HL-60 (cell line): ENCODE results near the gene FSTL4.
"Not testable (repeated sequence)": the region's sequence is repeated elsewhere in the genome, so short reads cannot be mapped to it uniquely, and the experiment has no call there.

Source experiments
- DNase-seq, 2 experiments: peaks; one replicate each; pipeline ENCODE4 v3.0.0-alpha.2; 2010 to 2020; ENCODE audit warnings: low read depth in 1 of 2, low spot score in 1 of 2
- H3K27ac ChIP-seq: fragments of 250-450 bp; sonication (Bioruptor Pico); replicated peaks from 2 replicates; pipeline ENCODE4 v1.5.1; 2020; ENCODE audit warnings: mild to moderate bottlenecking, moderate library complexity
- H3K27me3 ChIP-seq: fragments of 250-450 bp; sonication (Bioruptor Pico); 2 replicates; pipeline ENCODE4 v1.5.1; 2021; ENCODE audit warnings: mild to moderate bottlenecking, moderate library complexity; ENCODE audit not compliant: insufficient read depth, poor library complexity, severe bottlenecking
- H3K4me3 ChIP-seq: replicated peaks from 2 replicates; pipeline ENCODE4 v1.5.1; 2011; ENCODE audit warnings: mild to moderate bottlenecking, control low read depth, low read length; ENCODE audit not compliant: insufficient read depth
- GABPA ChIP-seq: IDR thresholded peaks from 2 replicates; pipeline ENCODE4 v1.6.1; 2012; ENCODE audit warnings: low read depth
- POLR2AphosphoS5 ChIP-seq: IDR thresholded peaks from 2 replicates; pipeline ENCODE4 v1.6.1; 2012; ENCODE audit warnings: low read depth
- SPI1 ChIP-seq: IDR thresholded peaks from 2 replicates; pipeline ENCODE4 v1.6.1; 2012; ENCODE audit warnings: low read depth, mild to moderate bottlenecking, borderline replicate concordance
- TF ChIP-seq, protein P1 (sequence below): IDR thresholded peaks from 2 replicates; pipeline ENCODE4 v1.6.1; 2012; ENCODE audit warnings: low read depth; ENCODE audit not compliant: insufficient replicate concordance
- TF ChIP-seq, protein P2 (sequence below): IDR thresholded peaks from one replicate; pipeline ENCODE4 v1.5.1; 2011; ENCODE audit warnings: low read length, control low read depth, inconsistent platforms; ENCODE audit not compliant: insufficient read depth

Gene FSTL4

DNA sequence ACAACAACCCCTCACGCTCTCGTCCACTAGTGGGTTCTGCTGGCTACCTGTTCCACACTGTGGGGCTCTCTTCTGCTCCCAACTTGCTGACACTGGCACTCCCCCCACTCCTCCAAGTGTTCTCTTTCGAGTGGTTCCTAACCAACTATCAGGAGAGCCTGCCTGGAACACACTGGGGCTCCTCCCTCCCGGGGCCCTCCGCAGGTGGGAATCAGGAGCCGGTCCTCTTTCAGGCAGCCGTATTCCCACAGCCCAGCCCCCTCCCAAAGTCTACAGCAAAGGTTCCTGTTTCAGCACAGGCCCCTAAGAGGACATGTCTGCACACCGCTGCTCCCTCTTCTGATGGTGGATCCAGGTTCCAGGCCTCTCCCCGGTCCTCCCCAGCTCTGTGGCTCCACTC is 165.9 kb downstream of the FSTL4 start:
- no peak for DNase-seq
- TF ChIP-seq GABPA = no peak
- no peak for TF ChIP-seq SPI1
- TF ChIP-seq, protein P1, sequence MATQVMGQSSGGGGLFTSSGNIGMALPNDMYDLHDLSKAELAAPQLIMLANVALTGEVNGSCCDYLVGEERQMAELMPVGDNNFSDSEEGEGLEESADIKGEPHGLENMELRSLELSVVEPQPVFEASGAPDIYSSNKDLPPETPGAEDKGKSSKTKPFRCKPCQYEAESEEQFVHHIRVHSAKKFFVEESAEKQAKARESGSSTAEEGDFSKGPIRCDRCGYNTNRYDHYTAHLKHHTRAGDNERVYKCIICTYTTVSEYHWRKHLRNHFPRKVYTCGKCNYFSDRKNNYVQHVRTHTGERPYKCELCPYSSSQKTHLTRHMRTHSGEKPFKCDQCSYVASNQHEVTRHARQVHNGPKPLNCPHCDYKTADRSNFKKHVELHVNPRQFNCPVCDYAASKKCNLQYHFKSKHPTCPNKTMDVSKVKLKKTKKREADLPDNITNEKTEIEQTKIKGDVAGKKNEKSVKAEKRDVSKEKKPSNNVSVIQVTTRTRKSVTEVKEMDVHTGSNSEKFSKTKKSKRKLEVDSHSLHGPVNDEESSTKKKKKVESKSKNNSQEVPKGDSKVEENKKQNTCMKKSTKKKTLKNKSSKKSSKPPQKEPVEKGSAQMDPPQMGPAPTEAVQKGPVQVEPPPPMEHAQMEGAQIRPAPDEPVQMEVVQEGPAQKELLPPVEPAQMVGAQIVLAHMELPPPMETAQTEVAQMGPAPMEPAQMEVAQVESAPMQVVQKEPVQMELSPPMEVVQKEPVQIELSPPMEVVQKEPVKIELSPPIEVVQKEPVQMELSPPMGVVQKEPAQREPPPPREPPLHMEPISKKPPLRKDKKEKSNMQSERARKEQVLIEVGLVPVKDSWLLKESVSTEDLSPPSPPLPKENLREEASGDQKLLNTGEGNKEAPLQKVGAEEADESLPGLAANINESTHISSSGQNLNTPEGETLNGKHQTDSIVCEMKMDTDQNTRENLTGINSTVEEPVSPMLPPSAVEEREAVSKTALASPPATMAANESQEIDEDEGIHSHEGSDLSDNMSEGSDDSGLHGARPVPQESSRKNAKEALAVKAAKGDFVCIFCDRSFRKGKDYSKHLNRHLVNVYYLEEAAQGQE = no peak
- TF ChIP-seq POLR2AphosphoS5 = no peak
- TF ChIP-seq, protein P2, sequence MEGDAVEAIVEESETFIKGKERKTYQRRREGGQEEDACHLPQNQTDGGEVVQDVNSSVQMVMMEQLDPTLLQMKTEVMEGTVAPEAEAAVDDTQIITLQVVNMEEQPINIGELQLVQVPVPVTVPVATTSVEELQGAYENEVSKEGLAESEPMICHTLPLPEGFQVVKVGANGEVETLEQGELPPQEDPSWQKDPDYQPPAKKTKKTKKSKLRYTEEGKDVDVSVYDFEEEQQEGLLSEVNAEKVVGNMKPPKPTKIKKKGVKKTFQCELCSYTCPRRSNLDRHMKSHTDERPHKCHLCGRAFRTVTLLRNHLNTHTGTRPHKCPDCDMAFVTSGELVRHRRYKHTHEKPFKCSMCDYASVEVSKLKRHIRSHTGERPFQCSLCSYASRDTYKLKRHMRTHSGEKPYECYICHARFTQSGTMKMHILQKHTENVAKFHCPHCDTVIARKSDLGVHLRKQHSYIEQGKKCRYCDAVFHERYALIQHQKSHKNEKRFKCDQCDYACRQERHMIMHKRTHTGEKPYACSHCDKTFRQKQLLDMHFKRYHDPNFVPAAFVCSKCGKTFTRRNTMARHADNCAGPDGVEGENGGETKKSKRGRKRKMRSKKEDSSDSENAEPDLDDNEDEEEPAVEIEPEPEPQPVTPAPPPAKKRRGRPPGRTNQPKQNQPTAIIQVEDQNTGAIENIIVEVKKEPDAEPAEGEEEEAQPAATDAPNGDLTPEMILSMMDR = no peak
- no peaks in the 10 kb centered on the region for H3K27me3 ChIP-seq
- H3K4me3 ChIP-seq = no peak overlapping the region
- no peak overlapping the region for H3K27ac ChIP-seq

DNA sequence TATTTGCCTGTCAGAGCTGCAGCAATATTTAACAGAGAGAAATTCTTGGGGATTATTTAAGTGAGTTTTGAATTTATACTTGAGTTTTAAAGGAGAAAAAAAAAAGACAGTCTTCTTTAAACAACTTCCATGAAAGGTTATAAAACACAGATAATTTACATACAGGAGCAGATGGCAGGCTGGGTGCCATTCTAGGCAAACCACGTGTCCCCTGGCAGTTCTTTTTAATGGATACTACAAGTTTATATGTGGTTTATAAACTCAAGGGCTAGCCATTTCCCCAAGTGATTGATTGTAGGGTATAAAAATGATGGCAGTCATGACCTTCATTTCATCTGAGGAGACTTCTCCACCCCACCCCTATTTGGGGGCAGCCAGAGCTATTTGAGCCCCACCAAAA is 166.6 kb downstream of the FSTL4 start:
- no peak overlapping the region for H3K27ac ChIP-seq
- H3K27me3 ChIP-seq = no peaks in the 10 kb centered on the region
- TF ChIP-seq SPI1 (no peak), GABPA (no peak), POLR2AphosphoS5 (no peak)
- TF ChIP-seq, protein P1 = no peak
- TF ChIP-seq, protein P2 = no peak
- no peak for DNase-seq
- no peak overlapping the region for H3K4me3 ChIP-seq

DNA sequence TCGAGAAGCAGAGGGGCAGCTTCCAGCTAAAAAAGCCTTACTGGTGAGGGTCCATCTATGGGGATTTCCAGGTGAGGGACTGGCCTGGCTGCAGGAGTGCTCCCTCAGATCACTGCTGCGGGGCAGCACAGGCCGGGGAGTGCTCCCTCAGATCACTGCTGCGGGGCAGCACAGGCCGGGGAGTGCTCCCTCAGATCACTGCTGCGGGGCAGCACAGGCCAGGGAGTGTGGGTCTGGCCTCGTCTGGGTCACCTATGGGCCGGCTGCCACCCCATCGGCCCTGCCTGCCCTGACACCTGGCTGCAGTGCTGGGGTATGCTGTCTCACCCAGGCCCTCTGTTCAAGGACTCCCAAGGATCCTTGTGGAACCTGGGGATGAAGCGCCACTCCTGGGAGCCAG is 167.1 kb downstream of the FSTL4 start:
- H3K4me3 ChIP-seq, H3K27me3 ChIP-seq, DNase-seq, H3K27ac ChIP-seq: not testable (repeated sequence)

DNA sequence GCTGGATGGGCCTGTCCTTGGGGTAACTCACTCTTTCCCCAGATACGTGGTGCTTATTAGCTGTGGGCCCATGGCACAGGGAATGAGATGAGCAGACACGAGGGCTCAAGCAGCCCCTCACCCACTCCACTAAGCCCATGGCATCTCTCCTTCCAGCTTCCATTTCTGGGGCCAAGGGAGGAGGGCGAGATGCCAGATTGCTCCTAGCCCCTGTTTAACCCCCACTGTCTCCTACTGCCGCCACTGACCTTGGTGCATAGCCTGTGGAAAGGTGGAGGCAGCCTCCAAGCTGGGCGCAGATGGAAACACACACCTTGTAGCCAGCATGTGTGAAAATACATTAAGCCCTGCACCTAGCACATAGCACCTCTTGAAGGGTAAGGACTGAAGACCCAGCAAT is 167.6 kb downstream of the FSTL4 start:
- H3K4me3 ChIP-seq = no peak overlapping the region
- DNase-seq = no peak
- H3K27me3 ChIP-seq = no peaks in the 10 kb centered on the region
- H3K27ac ChIP-seq = no peak overlapping the region
- TF ChIP-seq SPI1 (no peak), POLR2AphosphoS5 (no peak), GABPA (no peak)
- TF ChIP-seq, protein P1 = no peak
- TF ChIP-seq, protein P2 = no peak
